ENCODE measurements around the gene DNTTIP2. TPM values are rescaled to one million over a fixed set of nuclear protein-coding genes. Genes with fewer than 3 reads are reported as not detected.
"Not testable (repeated sequence)": the region's sequence is repeated elsewhere in the genome, so short reads cannot be mapped to it uniquely, and the experiment has no call there.

DNTTIP2 gene
- total RNA-seq, 2 experiments from 2014 or later: 39.7 to 67.6 TPM

DNA sequence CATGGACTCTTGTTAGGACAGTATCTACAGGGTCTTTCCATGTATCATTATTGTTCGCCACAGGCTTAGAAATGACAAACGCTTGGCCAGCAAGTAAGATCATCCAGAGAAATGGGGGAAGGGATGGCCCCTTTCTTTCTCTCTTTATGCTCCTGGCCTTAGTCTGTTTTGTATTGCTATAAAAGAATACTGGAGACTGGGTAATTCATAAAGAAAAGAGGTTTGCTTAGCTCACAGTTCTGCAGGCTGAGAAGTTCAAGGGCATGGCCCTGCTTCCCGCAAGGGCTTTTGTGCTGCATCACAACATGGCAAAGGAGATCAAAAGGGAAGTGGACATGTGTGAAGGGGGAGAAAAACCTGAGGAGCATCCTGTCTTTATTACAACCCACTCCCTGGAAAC is 41.0 kb downstream of the DNTTIP2 start:
- POLR2A ChIA-PET: interaction anchor here (1.5 kb wide), 1 partner anchor 11 kb away, joined by 3 read pairs; no protein-coding TSS in a partner anchor
- CTCF ChIA-PET (ENCODE audit: unreplicated experiment): interaction anchor here (0.6 kb wide), 1 partner anchor 226 kb away, joined by 3 read pairs; no protein-coding TSS in a partner anchor
- no peaks in the 10 kb centered on the region for H3K4me1 ChIP-seq (ENCODE audit: insufficient read depth, low read length, poor library complexity, severe bottlenecking)
- no peak overlapping the region for H3K27ac ChIP-seq (ENCODE audit: low read depth, low read length, poor library complexity, severe bottlenecking)
- no peaks in the 10 kb centered on the region for H3K9me2 ChIP-seq (ENCODE audit: insufficient read depth, low read length)
- intact Hi-C loops (cut with micrococcal nuclease; ENCODE audit: unreplicated experiment): no loop called here
- no TSS peak for BruUV-seq (replicated peaks)
- H4K20me1 ChIP-seq (ENCODE audit: insufficient read depth, low read length): no peaks in the 10 kb centered on the region
- H3K79me2 ChIP-seq (ENCODE audit: insufficient read depth, low read depth, low read length): no peaks in the 10 kb centered on the region
- no peak for DNase-seq (ENCODE audit: low spot score)
- H3K36me3 ChIP-seq (ENCODE audit: insufficient read depth, low read length): no peaks in the 10 kb centered on the region; the same call in 1 of the 2 replicates
- no peak overlapping the region for H2AFZ ChIP-seq (ENCODE audit: low read length)
- no peak overlapping the region for H3K4me3 ChIP-seq (ENCODE audit: low read depth, low read length, poor library complexity, severe bottlenecking)
- no peak overlapping the region for H3K4me2 ChIP-seq (ENCODE audit: low read length)
- no peak for TF ChIP-seq EZH2phosphoT487 (IDR thresholded peaks at IDR 0.05; ENCODE audit: borderline replicate concordance, low read depth, low read length)
- TF ChIP-seq, protein P1, sequence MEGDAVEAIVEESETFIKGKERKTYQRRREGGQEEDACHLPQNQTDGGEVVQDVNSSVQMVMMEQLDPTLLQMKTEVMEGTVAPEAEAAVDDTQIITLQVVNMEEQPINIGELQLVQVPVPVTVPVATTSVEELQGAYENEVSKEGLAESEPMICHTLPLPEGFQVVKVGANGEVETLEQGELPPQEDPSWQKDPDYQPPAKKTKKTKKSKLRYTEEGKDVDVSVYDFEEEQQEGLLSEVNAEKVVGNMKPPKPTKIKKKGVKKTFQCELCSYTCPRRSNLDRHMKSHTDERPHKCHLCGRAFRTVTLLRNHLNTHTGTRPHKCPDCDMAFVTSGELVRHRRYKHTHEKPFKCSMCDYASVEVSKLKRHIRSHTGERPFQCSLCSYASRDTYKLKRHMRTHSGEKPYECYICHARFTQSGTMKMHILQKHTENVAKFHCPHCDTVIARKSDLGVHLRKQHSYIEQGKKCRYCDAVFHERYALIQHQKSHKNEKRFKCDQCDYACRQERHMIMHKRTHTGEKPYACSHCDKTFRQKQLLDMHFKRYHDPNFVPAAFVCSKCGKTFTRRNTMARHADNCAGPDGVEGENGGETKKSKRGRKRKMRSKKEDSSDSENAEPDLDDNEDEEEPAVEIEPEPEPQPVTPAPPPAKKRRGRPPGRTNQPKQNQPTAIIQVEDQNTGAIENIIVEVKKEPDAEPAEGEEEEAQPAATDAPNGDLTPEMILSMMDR (conservative IDR thresholded peaks at IDR 0.05; ENCODE audit: low read length): no peak
- 0 out of 2 replicates have a peak, but pooled peaks cover 2% of the 10 kb centered on the region for H3K9me3 ChIP-seq (ENCODE audit: low read length)

DNA sequence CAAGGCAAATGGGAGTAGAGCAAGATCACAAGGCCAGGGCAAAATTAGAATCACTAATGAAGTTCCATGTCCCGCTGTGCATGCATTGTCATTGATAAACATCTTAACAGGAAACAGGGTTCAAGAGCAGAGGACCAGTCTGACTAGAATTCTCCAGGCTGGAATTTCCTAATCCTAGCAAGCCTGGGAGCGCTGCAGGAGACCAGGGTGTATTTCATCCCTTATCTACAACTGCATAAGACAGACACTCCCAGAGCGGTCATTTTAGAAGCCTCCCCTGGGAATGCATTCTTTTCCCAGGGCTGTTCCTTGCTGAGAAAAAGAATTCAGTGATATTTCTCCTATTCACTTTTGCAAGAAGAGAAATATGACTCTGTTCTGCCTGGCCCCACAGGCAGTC is 45.7 kb downstream of the DNTTIP2 start:
- H3K79me2 ChIP-seq (ENCODE audit: insufficient read depth, low read depth, low read length); H3K36me3 ChIP-seq (ENCODE audit: insufficient read depth, low read length); intact Hi-C loops (cut with micrococcal nuclease; ENCODE audit: unreplicated experiment); BruUV-seq (replicated peaks); H4K20me1 ChIP-seq (ENCODE audit: insufficient read depth, low read length); H3K9me3 ChIP-seq (ENCODE audit: low read length); H3K4me2 ChIP-seq (ENCODE audit: low read length); H3K4me3 ChIP-seq (ENCODE audit: low read depth, low read length, poor library complexity, severe bottlenecking); H3K9me2 ChIP-seq (ENCODE audit: insufficient read depth, low read length); H3K27ac ChIP-seq (ENCODE audit: low read depth, low read length, poor library complexity, severe bottlenecking); DNase-seq (ENCODE audit: low spot score); H3K4me1 ChIP-seq (ENCODE audit: insufficient read depth, low read length, poor library complexity, severe bottlenecking); CTCF ChIA-PET (ENCODE audit: unreplicated experiment); H2AFZ ChIP-seq (ENCODE audit: low read length): not testable (repeated sequence)
- POLR2A ChIA-PET: interaction anchor here (1.0 kb wide), 1 partner anchor 15 kb away, joined by 3 read pairs; no protein-coding TSS in a partner anchor

DNA sequence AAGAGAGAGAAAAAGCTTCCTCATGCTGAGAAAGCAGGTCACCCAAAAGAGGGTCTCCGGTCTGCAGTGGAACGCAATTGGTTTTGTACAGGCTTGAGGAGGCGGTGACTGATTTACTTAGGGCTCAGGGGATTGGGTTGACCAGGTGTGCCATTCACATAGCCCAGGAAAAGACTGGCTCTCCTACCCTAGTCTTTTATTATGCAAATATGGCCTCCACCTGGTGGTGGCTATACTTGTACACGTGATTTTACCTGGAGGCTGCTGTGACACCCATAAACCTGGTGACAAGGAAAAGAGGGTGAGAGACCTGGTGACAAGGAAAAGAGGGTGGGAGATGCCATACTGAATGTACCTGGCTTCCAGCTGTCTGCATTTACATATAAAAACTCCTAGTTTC is 49.9 kb downstream of the DNTTIP2 start:
- Histone ChIP-seq H3K79me2 (ENCODE audit: insufficient read depth, low read depth, low read length) (no peaks in the 10 kb centered on the region), H3K36me3 (ENCODE audit: insufficient read depth, low read length) (no peaks in the 10 kb centered on the region; the same call in 1 of the 2 replicates), H2AFZ (ENCODE audit: low read length) (no peak overlapping the region), H4K20me1 (ENCODE audit: insufficient read depth, low read length) (no peaks in the 10 kb centered on the region), H3K4me2 (ENCODE audit: low read length) (no peak overlapping the region), H3K27ac (ENCODE audit: low read depth, low read length, poor library complexity, severe bottlenecking) (no peak overlapping the region), H3K4me3 (ENCODE audit: low read depth, low read length, poor library complexity, severe bottlenecking) (no peak overlapping the region), H3K9me2 (ENCODE audit: insufficient read depth, low read length) (no peaks in the 10 kb centered on the region), H3K9me3 (ENCODE audit: low read length) (0 out of 2 replicates have a peak, but pooled peaks cover 5% of the 10 kb centered on the region), H3K4me1 (ENCODE audit: insufficient read depth, low read length, poor library complexity, severe bottlenecking) (no peaks in the 10 kb centered on the region)
- TF ChIP-seq, protein P1 (conservative IDR thresholded peaks at IDR 0.05; ENCODE audit: low read length): no peak
- no peak for TF ChIP-seq EZH2phosphoT487 (IDR thresholded peaks at IDR 0.05; ENCODE audit: borderline replicate concordance, low read depth, low read length)
- intact Hi-C loops (cut with micrococcal nuclease; ENCODE audit: unreplicated experiment): no loop called here
- CTCF ChIA-PET (ENCODE audit: unreplicated experiment): interaction anchor here (0.9 kb wide), 1 partner anchor 11 kb away, joined by 3 read pairs; no protein-coding TSS in a partner anchor
- BruUV-seq (replicated peaks): no TSS peak
- POLR2A ChIA-PET: interaction anchor here (0.7 kb wide), 1 partner anchor 185 kb away, joined by 3 read pairs; no protein-coding TSS in a partner anchor
- no peak for DNase-seq (ENCODE audit: low spot score)
